ENCODE results near the gene TEX101. TPM values are rescaled to one million over a fixed set of nuclear protein-coding genes. Genes with fewer than 3 reads are reported as not detected.
A peak's percentile ranks its signal among the peaks of the same experiment; 100 is the strongest.
"Not testable (repeated sequence)": the region's sequence is repeated elsewhere in the genome, so short reads cannot be mapped to it uniquely, and the experiment has no call there.

The TEX101 gene, protein sequence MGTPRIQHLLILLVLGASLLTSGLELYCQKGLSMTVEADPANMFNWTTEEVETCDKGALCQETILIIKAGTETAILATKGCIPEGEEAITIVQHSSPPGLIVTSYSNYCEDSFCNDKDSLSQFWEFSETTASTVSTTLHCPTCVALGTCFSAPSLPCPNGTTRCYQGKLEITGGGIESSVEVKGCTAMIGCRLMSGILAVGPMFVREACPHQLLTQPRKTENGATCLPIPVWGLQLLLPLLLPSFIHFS
- total RNA-seq (2014; rRNA removed; shearing (Covaris generic)) = not detected in 2 replicates

DNA sequence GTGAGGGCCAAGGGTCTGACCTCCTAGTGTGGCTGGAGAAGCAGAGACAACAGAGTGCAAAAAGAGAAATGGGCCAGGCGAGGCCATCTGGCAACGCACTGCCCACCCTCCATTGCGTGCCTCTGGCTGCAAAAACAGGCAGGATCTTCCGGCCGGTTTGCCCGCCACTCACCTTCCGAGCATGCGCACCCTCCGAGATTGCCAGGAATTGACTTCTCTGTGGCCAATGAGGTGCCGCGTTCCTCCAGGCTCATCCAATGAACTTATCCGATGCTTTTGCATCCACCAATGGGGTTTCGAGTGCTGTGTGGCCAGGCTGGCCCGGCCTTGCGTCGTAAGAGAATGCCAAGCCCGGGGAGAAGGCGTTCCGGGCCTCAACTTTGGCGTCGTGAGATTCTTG is at the start of gene TEX101:
Gene TEX101, plus strand, starts transcription at position 337 of the 400 bp plus-strand sequence. CDS start 1,030 bp downstream, outside the sequence.
- no peak for DNase-seq (ENCODE audit: low spot score)

DNA sequence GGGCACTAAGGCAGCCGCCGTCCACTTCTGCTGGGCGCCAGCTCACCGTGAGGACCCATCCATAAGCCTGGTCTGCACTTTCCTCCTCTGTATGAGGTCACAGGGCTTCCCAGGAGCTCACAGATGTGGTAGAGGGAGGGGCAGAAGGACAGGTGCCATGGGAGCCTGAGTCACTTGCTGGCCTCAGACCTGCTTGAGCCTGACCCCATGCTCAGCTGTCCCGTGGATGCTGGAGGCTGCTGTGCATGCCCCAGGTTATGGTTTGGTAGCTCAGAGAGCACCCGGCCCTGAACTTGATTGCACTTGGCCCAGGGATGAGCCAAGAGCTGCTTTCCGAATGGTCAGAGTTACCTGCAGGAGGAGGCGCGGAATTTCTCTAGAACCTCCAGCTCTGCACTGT is 49.0 kb upstream of the TEX101 start:
- DNase-seq (ENCODE audit: low spot score) = peak; percentile 0

DNA sequence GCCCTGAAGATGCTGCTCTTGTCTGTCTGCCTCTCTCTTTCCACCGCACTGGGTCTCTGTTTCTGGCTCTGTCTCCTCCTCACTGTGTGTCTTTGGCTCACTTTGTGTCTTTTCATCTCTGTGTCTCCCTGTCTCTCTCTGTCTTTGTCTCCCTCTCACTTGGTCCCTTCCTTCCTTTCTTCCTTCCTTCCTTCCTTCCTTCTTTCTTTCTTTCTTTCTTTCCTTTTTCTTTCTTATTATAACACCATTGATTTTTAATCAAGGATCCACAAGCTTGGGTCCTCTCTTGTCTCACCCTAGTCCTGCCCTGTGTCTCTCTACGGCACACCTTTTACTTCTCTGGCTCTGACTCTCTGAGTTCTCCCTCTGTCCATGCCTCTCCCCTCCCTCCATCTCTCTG is 46.9 kb upstream of the TEX101 start:
- DNase-seq (ENCODE audit: low spot score) = no peak

DNA sequence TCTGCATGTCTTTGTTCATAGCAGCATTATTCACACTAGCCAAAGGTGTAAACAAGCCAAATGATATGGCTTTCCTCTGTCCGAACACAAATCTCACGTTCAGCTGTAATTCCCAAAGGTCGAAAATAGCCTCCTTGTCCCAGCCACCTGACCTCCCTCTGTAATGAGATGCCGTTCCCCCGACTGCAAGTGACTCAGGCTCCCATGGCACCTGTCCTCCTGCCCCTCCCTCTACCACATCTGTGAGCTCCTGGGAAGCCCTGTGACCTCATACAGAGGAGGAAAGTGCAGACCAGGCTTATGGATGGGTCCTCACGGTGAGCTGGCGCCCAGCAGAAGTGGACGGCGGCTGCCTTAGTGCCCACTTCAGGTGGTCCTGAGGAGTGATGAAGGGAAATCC is 45.8 kb upstream of the TEX101 start:
- not testable (repeated sequence) for DNase-seq (ENCODE audit: low spot score)

DNA sequence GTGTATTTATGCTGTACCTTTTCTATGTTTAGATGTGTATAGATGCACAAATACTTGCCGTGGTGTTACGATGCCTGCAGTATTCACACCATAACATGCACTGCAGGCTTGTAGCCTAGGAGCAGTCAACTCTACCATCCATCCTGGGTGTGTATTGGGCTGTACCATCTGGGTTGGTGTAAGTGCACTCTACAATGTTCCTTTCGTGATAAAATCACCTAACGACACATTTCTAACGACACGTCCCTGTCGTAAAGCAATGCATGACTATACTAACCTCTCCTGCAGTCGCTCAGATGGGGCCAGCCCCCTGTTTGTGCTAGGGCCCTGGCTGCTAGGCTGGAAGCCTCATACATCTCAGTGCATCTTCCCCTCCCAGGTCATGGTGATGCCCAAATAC is 42.8 kb upstream of the TEX101 start:
- no peak for DNase-seq (ENCODE audit: low spot score)

DNA sequence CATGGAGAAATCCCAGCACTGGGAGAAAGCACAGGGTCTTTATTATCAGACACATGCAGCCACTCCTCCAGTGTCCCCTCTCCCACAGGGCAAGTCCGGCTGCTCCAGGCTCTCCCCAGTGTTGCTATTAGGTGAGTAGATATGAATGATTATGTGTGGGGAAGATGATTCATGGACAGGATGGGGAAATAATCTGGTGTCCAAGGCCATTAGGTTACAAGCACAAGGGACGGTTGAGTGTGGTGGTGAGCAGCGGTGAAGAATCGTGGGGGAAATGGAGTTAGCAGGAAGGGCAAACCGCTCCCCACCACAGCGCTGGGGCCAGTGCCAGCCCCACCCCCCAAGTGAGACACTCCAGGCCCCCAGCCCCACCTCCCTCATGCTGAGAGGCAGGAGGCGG is 42.2 kb upstream of the TEX101 start:
- DNase-seq (ENCODE audit: low spot score) = no peak

DNA sequence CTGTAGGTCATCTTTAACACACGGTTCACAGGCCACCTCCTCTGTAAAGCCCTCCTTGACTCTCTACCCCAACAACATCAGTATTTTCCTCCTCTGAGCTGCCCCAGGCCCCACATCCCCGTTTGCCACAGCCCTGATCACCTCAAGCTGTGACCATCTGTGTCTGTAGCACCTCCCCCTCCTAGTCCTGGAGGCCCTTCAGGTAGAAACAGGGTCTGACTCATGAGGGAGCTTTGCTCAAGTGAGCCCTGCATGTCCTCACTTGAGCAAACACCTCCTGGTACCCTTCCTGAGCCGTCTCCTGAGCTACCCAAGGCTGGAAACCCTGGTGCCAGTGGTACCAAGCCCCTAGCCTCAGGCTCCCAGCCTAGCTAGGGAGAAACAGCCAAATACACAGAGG is 37.1 kb upstream of the TEX101 start:
- DNase-seq (ENCODE audit: low spot score) = not testable (repeated sequence)

DNA sequence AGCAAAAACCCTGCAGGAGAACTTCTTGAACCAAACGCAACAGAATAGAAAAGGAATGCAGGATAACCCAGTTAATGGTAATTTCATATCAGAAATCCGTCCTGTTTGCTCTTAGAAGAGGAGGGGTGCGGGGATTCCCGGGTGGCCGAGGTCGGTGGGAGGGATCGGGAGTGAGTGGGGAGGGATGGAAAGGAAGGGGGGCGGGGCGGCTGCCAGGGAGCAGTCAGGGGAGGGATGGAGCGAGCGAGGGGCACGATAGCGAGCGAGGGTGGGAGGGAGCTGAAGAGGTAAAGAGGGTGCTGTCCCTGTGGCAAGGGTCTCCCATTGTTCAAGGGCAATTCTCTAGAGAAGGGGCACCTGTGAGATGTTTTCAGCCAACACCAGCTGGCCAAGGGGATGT is 34.7 kb upstream of the TEX101 start:
- DNase-seq (ENCODE audit: low spot score) = no peak

DNA sequence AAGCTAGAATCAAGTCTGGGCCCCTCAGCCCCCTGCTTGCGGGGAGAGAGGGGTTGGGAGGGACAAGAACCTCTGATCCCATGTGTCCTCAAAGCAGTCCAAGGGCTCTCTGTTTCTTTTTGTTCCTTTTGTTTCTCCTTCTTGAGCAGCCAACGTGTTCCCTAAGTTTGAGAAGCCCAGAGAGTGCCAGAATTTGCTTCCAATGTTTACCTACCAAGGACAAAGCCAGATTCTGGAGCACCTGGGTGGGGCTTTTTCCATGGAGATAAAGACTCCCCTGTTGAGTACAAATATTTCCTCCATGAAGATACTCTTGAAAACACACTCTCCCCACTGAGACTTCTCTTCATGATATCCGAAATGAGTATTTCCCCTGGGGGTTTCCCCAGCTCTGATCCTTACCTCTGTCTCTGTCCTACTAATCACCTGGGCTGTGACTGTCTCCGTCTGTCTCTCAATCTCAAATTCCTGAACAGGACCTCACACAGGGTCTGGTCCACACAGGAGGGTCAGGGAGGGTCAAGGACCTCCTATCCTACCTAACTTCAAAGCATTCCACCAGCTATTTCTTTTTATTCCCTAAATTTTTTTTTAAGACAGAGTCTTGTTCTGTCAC is 33.8 kb upstream of the TEX101 start:
- no peak for DNase-seq (ENCODE audit: low spot score)

DNA sequence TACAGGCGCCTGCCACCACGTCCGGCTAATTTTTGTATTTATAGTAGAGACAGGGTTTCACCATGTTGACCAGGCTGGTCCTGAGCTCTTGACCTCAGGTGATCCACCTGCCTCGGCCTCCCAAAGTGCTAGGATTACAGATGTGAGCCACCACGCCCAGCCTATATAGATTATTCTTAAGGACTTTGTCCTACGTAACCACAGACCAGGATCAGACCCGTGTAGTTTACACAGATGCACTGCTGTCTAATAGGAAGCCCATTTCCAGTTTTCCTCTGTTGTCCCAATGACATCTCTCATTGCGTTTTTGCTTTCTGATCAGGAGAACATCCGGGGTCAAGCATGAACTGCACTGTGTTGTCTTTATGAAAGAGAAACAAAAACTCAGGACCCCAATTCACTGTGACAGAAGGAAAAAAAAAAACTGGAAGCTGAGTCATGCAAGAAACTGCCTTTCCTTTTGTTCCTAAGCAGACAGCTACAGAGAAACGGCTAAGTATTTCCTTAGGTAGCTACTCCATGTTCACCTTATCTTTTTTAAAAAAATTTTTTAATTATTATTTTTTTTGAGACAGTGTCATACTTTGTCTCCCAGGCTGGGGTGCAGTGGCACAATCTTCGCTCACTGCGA is 32.0 kb upstream of the TEX101 start:
- DNase-seq (ENCODE audit: low spot score) = not testable (repeated sequence)

DNA sequence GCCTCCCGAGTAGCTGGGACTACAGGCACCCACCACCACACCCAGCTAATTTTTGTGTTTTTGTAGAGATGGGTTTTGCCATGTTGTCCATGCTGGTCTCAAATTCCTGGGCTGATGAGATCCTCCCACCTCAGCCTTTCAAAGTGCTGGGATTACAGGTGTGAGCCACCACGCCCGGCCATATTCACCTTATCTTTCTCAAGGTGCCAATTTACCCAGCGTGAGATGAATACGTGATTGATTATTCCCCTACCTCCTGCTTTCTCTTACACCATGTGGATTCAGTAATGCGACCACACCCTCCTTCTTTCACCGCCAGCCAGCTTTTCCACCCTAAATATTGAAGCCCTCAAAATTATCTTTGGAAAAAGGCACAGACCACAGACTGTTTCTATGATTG is 31.4 kb upstream of the TEX101 start:
- not testable (repeated sequence) for DNase-seq (ENCODE audit: low spot score)

DNA sequence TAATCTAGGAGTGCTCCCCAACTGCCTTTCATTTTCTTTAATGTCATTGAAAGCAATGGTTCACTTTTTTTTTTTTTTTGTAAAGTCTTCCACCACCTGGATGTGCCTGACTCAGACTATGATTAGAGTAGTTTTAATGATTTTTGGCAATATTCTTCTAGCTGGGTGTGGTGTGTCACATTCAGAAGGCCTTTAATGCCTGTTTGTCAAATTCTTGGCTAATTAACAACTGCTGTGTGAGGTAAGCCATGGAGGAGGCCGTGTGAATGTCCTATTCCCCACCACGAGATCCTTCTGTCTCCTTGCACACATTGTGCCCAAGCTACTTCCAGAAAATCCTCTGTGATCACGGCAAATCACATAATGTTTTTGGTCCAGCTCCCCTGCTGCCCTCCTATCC is 30.9 kb upstream of the TEX101 start:
- not testable (repeated sequence) for DNase-seq (ENCODE audit: low spot score)

DNA sequence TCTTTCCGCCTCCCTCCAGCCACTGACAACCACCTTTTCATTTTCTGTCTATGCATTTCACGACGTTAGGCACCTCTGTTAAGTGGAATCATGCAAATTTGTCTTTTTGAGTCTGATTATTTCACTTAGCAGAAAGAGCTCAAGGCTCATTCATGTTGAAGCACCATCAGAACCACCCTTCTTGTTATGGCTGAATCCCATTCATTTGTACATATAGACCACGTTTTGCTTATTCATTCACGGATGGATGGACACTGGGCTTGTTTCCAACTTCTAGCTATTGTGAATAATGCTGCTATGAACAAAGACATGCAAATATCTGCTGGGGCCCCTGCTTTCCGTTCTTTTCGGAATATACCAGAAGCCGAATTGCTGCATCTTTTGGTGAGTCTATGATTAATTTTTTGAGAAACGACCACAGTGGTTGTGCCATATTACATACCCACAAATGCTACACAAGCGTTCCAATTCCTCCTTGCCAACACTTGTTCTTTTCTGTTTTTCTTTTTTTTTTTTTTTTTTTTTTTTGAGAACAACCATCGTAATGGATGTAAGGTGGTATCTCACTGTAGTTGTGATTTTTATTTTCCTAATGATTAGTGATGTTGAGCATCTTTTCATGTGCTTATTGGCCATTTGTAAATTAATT is 23.7 kb upstream of the TEX101 start:
- DNase-seq (ENCODE audit: low spot score) = not testable (repeated sequence)

DNA sequence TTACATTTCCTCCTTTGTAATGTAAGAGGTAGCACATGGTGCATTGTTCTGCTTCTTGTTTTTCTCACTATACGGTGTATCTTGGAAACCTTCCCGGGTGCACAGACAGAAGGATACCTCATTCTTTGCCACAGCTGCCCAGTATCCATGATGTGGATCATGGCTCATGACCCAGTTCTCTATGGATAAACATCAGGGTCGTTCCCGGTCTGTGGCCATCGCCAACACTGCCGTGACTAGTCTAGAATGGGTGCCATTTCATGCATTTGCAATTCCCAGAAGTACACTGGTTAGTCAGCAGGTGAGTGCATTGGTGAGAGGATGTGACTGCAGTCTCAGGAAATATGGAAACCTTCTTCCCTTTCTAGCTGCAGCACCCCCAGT is 23.1 kb upstream of the TEX101 start:
- not testable (repeated sequence) for DNase-seq (ENCODE audit: low spot score)

DNA sequence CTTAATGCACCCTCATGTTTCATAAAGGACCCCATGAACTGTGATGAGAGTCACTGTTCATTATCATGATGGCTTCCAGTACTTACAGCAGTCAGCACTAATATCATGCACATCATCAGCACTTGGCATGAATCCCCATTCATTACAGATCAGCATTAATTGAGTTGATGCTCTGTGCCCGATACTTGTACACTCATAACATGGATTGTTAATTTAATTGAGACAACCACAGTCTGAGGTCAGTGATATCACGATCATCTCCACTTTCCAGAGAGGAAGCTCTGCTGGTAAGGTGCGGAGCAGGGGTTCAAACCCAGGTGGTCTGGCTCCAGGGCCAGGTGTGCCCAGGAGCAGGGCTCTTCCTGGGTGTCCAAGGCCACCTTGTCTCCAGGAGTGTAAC is 21.2 kb upstream of the TEX101 start:
- DNase-seq (ENCODE audit: low spot score) = not testable (repeated sequence)

DNA sequence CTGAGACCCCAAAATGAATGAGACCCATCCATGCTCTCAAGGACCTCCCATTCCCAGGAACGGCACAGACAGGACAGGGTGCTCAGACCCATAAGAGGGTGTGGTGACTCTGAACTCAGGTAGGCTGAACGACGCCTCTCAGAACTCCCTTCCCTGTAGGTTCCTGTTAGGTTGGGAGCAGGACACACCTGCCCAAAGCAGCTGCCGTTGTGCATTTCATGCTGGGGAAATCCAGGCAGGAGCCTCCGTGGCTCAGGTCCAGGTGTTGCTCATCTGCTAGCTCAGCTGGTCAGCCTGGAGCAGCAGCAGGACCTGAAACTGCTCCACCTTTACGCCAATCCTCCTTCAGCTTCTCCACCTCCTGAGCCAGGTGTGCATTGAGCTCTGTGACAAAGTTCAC is 19.1 kb upstream of the TEX101 start:
- peak; percentile 13 for DNase-seq (ENCODE audit: low spot score)

DNA sequence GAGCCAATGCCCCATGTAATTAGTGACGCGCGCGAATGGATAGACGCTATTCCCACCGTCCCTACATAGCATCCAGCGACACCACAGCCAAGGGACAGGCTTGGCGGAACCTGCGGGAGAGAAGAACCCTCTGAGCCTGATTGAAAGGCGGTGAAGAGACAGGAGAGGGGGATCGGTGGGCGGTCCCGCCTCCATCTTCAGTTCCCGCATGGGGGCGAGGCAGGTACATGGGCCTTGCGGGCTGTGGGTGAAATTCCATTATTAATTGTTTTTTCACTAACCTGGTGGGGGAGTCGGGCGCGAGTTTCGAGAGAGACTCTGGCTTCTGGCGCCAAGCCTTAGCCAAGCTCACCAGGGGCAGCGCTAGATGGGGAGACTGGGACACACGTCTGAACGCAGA is 8.4 kb upstream of the TEX101 start:
- no peak for DNase-seq (ENCODE audit: low spot score)

DNA sequence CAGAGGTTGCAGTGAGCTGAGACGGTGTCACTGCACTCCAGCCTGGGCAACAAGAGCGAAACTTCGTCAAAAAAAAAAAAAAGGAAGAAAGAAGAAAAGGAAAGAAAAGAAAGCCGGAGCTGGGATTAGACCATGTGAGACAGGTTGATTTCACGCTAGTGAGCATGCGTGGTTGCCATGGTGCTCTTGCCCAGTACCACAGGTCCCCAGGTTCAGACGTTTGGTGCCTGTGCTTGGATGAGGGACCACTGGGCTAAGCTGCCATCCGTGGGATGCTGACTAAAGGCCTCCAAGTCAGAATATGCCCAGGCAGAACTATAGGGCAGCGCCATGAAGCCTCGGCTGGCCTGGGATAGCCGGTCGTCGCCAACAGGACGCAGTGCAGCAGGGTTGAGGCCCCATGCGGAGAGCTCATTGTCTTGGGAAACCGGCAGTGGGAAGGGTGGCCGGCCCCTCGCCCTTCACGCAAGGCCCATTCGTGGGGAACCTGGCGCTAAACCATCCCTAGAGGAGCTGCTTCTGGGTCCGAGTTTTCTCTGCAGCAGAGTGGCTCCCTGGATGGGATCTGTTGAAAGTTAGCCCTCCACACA is 7.2 kb upstream of the TEX101 start:
- no peak for DNase-seq (ENCODE audit: low spot score)

DNA sequence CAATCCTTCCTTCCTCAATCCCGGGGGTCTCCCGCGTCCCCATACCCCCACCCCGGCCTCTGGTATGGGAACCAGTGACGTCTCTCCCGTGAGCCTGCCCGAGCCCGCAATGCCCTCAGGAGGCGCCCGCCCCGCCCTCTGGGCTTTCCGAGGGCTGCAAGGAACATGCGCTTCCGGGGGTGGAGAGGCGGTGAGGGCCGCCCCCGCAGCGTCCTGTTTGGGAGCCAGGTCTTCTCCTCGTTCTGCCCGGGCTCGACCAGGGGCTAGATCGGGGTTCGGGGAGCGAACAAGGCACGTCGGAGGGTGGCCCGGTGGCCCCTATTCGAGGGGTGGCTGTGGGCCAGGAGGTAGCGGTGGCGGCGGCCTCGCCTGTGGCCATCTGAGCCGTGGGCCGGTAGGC is 6.6 kb upstream of the TEX101 start:
- no peak for DNase-seq (ENCODE audit: low spot score)

DNA sequence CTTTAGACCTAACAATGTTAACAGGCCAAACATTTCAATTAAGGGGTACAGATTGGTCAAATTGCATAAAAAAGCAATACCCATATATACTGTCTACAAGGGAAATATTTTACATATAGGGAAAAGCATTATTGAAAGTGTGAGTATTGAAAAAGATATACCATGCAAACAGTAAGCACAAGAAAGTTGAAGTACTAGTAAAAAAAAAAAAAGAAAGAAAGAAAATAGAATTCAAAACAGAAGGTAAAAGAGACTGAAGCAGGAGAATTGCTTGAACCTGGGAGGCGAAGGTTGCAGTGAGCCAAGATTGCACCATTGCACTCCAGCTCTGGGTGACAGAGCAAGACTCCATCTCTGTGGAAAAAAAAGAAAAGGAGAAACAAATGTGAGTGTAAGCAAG is 5.3 kb upstream of the TEX101 start:
- DNase-seq (ENCODE audit: low spot score) = no peak

DNA sequence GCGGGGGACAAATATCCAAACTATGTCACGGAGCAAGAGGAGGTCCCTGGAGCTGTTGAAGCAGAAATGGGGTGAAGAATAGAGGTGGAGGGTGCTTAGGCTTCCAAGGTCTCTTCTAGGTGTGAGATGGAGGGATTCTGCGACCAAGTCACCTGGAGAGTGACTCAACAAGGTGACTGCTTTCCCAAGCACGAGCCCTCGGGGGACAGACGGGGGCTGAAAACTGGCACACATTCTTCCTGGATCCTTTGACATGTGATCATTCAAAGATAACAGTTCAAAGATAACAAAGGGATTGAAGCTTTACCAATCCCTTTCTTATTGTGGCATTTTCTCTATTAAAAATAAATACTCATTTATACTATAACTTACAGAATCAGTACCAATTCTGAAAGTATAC is 2.2 kb upstream of the TEX101 start:
- no peak for DNase-seq (ENCODE audit: low spot score)

DNA sequence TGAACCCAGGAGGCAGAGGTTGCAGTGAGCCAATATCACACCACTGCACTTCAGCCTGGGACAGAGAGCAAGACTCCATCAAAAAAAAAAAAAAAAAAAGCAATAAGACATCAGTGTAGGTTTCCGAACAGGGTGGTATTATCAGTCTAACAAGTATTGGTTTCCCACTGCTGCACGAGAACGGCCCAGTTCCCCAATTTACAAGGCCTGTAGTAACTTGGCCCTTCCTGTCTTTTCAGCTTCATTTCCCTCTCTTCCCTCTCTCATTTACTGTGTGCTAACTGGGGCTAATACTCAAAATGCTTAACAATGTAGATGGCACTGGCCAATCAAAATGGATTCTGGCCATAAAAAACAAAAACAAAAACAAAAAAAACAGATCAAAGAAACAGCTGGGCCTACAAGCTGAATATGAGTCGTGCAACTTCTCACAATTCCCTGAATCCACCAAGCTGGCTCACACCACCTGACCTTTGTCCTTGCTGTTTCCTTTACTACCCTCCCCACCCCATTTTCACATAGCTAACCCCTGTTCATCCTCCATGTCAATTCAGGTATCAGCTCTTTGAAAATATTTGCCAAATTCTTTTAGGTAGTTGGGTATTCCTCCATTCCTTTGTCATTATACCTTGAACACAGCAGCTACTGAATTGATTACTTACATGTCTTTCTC is 2.4 kb downstream of the TEX101 start:
- no peak for DNase-seq (ENCODE audit: low spot score)
